H1 (cell line): ENCODE measurements around the gene HSPA1A. TPM values are rescaled to one million over a fixed set of nuclear protein-coding genes. Genes with fewer than 3 reads are reported as not detected.
A peak's percentile ranks its signal among the peaks of the same experiment; 100 is the strongest.

Experiments
- CTCF ChIA-PET: fragments of 300-600 bp; sonication (Branson Sonifier 250); formaldehyde crosslinking; loops from one replicate; lab custom pipeline; 2021; ENCODE audit not compliant: partially characterized antibody; lab: Charles Lee
- POLR2A ChIA-PET: fragments of 300-600 bp; sonication (Branson Sonifier 250); formaldehyde crosslinking; loops from one replicate; lab custom pipeline; 2021; ENCODE audit warnings: inconsistent platforms; ENCODE audit not compliant: partially characterized antibody; lab: Charles Lee
- DNase-seq, 2 experiments: peaks; one replicate each; pipeline versions ENCODE4 v3.0.0 to v3.0.0-alpha.2; 2010 to 2022; ENCODE audit warnings: low spot score in 2 of 2, low read depth in 1 of 2, mixed read lengths in 1 of 2
- FAIRE-seq: peaks from 2 replicates; lab custom pipeline; 2011; peaks lifted over from hg19 to GRCh38; lab: Jason Lieb, UNC
- H2AFZ ChIP-seq: 2 replicates; pipeline ENCODE4 v1.8.1; 2012; ENCODE audit warnings: low read length, inconsistent platforms
- H2AK5ac ChIP-seq: 2 replicates; pipeline ENCODE4 v1.6.1; 2013; ENCODE audit warnings: low read depth, low read length
- H2BK120ac ChIP-seq: replicated peaks from 2 replicates; pipeline ENCODE3; 2013; ENCODE audit warnings: low read depth, low read length, inconsistent platforms
- H2BK12ac ChIP-seq: 2 replicates; pipeline ENCODE4 v1.6.1; 2013; ENCODE audit warnings: low read depth, low read length
- H2BK15ac ChIP-seq: 2 replicates; pipeline ENCODE4 v1.6.1; 2013; ENCODE audit warnings: low read length
- H2BK20ac ChIP-seq: 2 replicates; pipeline ENCODE4 v1.6.1; 2013; ENCODE audit warnings: low read length
- H2BK5ac ChIP-seq: 2 replicates; pipeline ENCODE4 v1.6.1; 2013; ENCODE audit warnings: low read depth, low read length
- H3K14ac ChIP-seq: 2 replicates; pipeline ENCODE4 v1.6.1; 2013; ENCODE audit warnings: inconsistent platforms; ENCODE audit not compliant: insufficient read length
- H3K18ac ChIP-seq: 2 replicates; pipeline ENCODE4 v1.6.1; 2013; ENCODE audit warnings: low read length; ENCODE audit errors: extremely low read depth
- H3K23ac ChIP-seq: 2 replicates; pipeline ENCODE4 v1.6.1; 2013; ENCODE audit warnings: inconsistent platforms; ENCODE audit not compliant: insufficient read length
- H3K23me2 ChIP-seq: 2 replicates; pipeline ENCODE4 v1.6.1; 2013; ENCODE audit warnings: low read depth, low read length
- H3K27ac ChIP-seq: 2 replicates; pipeline ENCODE4 v1.6.1; 2011; ENCODE audit warnings: low read depth, low read length, inconsistent platforms
- H3K27me3 ChIP-seq, 4 experiments: replicated peaks in 1 of 4; 1 replicate in 1 of 4; 2 replicates in 3 of 4; pipeline versions ENCODE4 v1.6.1 to v1.8.1; 2011 to 2013; ENCODE audit warnings: low read length in 3 of 4, mild to moderate bottlenecking in 3 of 4, inconsistent platforms in 2 of 4, mixed read lengths in 2 of 4, moderate library complexity in 1 of 4; ENCODE audit not compliant: control insufficient read depth in 3 of 4, insufficient read depth in 3 of 4; ENCODE audit errors: extremely low read depth in 1 of 4
- H3K36me3 ChIP-seq, 4 experiments: 2 replicates each; pipeline versions ENCODE4 v1.6.1 to v1.8.1; 2011 to 2013; ENCODE audit warnings: mild to moderate bottlenecking in 4 of 4, low read length in 3 of 4, moderate library complexity in 2 of 4, control low read depth in 1 of 4, inconsistent platforms in 1 of 4; ENCODE audit not compliant: insufficient read depth in 4 of 4, control insufficient read depth in 2 of 4
- H3K4ac ChIP-seq: replicated peaks from 2 replicates; pipeline ENCODE3; 2013; ENCODE audit warnings: low read length, low read depth, mixed read lengths, inconsistent platforms; ENCODE audit not compliant: insufficient read length
- H3K4me1 ChIP-seq, 4 experiments: replicated peaks in 1 of 4; 1 replicate in 1 of 4; 2 replicates in 3 of 4; pipeline versions ENCODE4 v1.6.1 to v1.8.1; 2011 to 2013; ENCODE audit warnings: low read length in 3 of 4, inconsistent platforms in 2 of 4, mixed read lengths in 1 of 4; ENCODE audit not compliant: insufficient read depth in 4 of 4, control insufficient read depth in 3 of 4
- H3K4me2 ChIP-seq, 2 experiments: 2 replicates each; pipeline versions ENCODE4 v1.6.1 to v1.8.1; 2011 to 2013; ENCODE audit warnings: low read depth in 2 of 2, low read length in 2 of 2, control low read depth in 1 of 2, inconsistent platforms in 1 of 2, mild to moderate bottlenecking in 1 of 2; ENCODE audit not compliant: insufficient read depth in 1 of 2
- H3K4me3 ChIP-seq, 4 experiments: fragments of 200-600, 300-600 bp in 1 of 4; sonication (generic), shearing (Covaris generic), sonication (Bioruptor Twin) in 1 of 4; 2 replicates each; pipeline versions ENCODE4 v1.5.1 to v1.8.1; 2011 to 2016; ENCODE audit warnings: low read length in 4 of 4, low read depth in 3 of 4, control low read depth in 2 of 4, inconsistent platforms in 2 of 4, mild to moderate bottlenecking in 2 of 4, mixed read lengths in 1 of 4, moderate library complexity in 1 of 4; ENCODE audit not compliant: insufficient read depth in 2 of 4; ENCODE audit errors: extremely low read depth in 1 of 4
- H3K56ac ChIP-seq: replicated peaks from 2 replicates; pipeline ENCODE3; 2013; ENCODE audit warnings: low read depth, mild to moderate bottlenecking, mixed read lengths, low read length, inconsistent platforms; ENCODE audit not compliant: insufficient read length
- H3K79me1 ChIP-seq: 2 replicates; pipeline ENCODE4 v1.6.1; 2013; ENCODE audit warnings: low read depth, low read length, control low read depth
- H3K79me2 ChIP-seq, 2 experiments: 2 replicates each; pipeline versions ENCODE4 v1.6.1 to v1.8.1; 2012 to 2013; ENCODE audit warnings: low read length in 2 of 2, mild to moderate bottlenecking in 2 of 2, inconsistent platforms in 1 of 2; ENCODE audit not compliant: insufficient read depth in 2 of 2, control insufficient read depth in 1 of 2
- H3K9ac ChIP-seq, 4 experiments: replicated peaks in 1 of 4; 1 replicate in 1 of 4; 2 replicates in 3 of 4; pipeline versions ENCODE4 v1.6.1 to v1.8.1; 2011 to 2013; ENCODE audit warnings: low read depth in 3 of 4, low read length in 3 of 4, control low read depth in 2 of 4, mild to moderate bottlenecking in 2 of 4, moderate library complexity in 2 of 4, inconsistent platforms in 1 of 4; ENCODE audit errors: extremely low read depth in 1 of 4
- H3K9me3 ChIP-seq, 2 experiments: 2 replicates each; pipeline versions ENCODE4 v1.6.1 to v1.8.1; 2012 to 2013; ENCODE audit warnings: mild to moderate bottlenecking in 2 of 2, moderate library complexity in 2 of 2, control low read depth in 1 of 2, inconsistent platforms in 1 of 2, low read depth in 1 of 2, low read length in 1 of 2, mixed read lengths in 1 of 2; ENCODE audit not compliant: insufficient read depth in 2 of 2
- H4K20me1 ChIP-seq, 2 experiments: replicated peaks in 1 of 2; 2 replicates each; pipeline versions ENCODE3 to v1.8.1; 2011 to 2013; ENCODE audit warnings: inconsistent platforms in 2 of 2, low read length in 2 of 2, mild to moderate bottlenecking in 1 of 2; ENCODE audit not compliant: insufficient read depth in 2 of 2, control insufficient read depth in 1 of 2
- H4K5ac ChIP-seq: 2 replicates; pipeline ENCODE4 v1.6.1; 2013; ENCODE audit warnings: low read length, low read depth, mixed read lengths, inconsistent platforms; ENCODE audit not compliant: insufficient read length
- H4K8ac ChIP-seq: 2 replicates; pipeline ENCODE4 v1.8.0; 2013; ENCODE audit warnings: mild to moderate bottlenecking, moderate library complexity, low read length, inconsistent platforms; ENCODE audit not compliant: insufficient read depth; ENCODE audit errors: extremely low read depth
- H4K91ac ChIP-seq: replicated peaks from 2 replicates; pipeline ENCODE3; 2013; ENCODE audit warnings: low read length, mixed read lengths, inconsistent platforms; ENCODE audit not compliant: insufficient read length
- POLR2A ChIP-seq, 2 experiments: IDR thresholded peaks; 1 replicate in 1 of 2; 2 replicates in 1 of 2; pipeline ENCODE4 v1.6.1; 2011; ENCODE audit warnings: low read depth in 2 of 2, low read length in 2 of 2, mild to moderate bottlenecking in 2 of 2; ENCODE audit errors: control extremely low read depth in 1 of 2
- POU5F1 ChIP-seq: IDR thresholded peaks from 2 replicates; pipeline ENCODE4 v1.6.1; 2011; ENCODE audit warnings: low read depth, mild to moderate bottlenecking, low read length, moderate library complexity
- SIN3A ChIP-seq, 2 experiments: IDR thresholded peaks in 1 of 2; conservative IDR thresholded peaks in 1 of 2; 2 replicates each; pipeline ENCODE4 v1.6.1; 2011 to 2012; ENCODE audit warnings: low read length in 2 of 2, improper control_type of control experiment in 1 of 2, low read depth in 1 of 2, mild to moderate bottlenecking in 1 of 2
- WGBS, 2 experiments: shearing (Covaris generic) in 1 of 2; methylation state at CpG; one replicate each; pipeline versions ENCODE4 v1.1.6 to v1.1.7; 2013 to 2015; ENCODE audit warnings: low lambda C conversion rate in 2 of 2, mixed read lengths in 2 of 2, inconsistent platforms in 1 of 2, low coverage in 1 of 2, missing lambda C conversion rate in 1 of 2; ENCODE audit not compliant: insufficient replicate concordance in 2 of 2, insufficient coverage in 1 of 2, insufficient read length in 1 of 2; ENCODE audit errors: extremely low coverage in 1 of 2, missing lambda C conversion rate in 1 of 2; 5-methylcytosine and 5-hydroxymethylcytosine counted together
- polyA plus RNA-seq, 7 experiments: library from polyadenylated mRNA; depleted of rRNA in 3 of 7; stranded (reverse) in 5 of 7; unstranded in 2 of 7; fragments of >200 nt in 5 of 7; fragments of 200-250 nt in 2 of 7; gene quantifications; 1 replicate in 5 of 7; 2 replicates in 1 of 7; 4 replicates in 1 of 7; pipeline versions ENCODE4 v1.2.1 to v1.2.3, GENCODE V29; 2011 to 2013; ENCODE audit warnings: missing spikeins in 2 of 7, mixed read lengths in 2 of 7
- total RNA-seq: library from RNA; stranded (reverse); fragmentation: NEBNext Ultra II Directional; extraction: Animal tissue kit (Norgen Biotek cat#: 25700); gene quantifications from 2 replicates; pipeline ENCODE4 v1.2.1, GENCODE V29; 2021

The HSPA1A gene
- total and polyA plus RNA-seq, 2 of the 8 experiments (the other 6 are each of a cell fraction or from before 2014, with no cell fraction given), result 40.7 to 54.0 TPM

GRCh38 chr6:31836474-31837368 lies 21.4 kb downstream of the HSPA1A start:
- no peak overlapping the region for H3K14ac ChIP-seq
- peak overlapping the region; percentile 70 to 99 (median 92) for H3K4me3 ChIP-seq
- H4K20me1 ChIP-seq, result peaks cover 18 to 22% of the 10 kb centered on the region in 2 experiments
- peak overlapping the region; percentile 12 for H3K4ac ChIP-seq
- H3K23ac ChIP-seq, result no peak overlapping the region
- H2AFZ ChIP-seq, result no peak overlapping the region
- H3K79me2 ChIP-seq, result peaks cover 17 to 38% of the 10 kb centered on the region in 2 experiments
- TF ChIP-seq POLR2A (IDR thresholded peaks at IDR 0.05; ENCODE audit: control extremely low read depth in 1 of 2, low read depth in 2 of 2, low read length in 2 of 2) (peak in 1 of 2 experiments; percentile 42; a peak in 1 of 3 replicates), SIN3A (conservative IDR thresholded peaks at IDR 0.05 in 1 of 2, IDR thresholded peaks at IDR 0.05 in 1 of 2; ENCODE audit: low read depth in 1 of 2, low read length in 2 of 2) (0 out of 4 replicates have a peak, but pooled peaks of 1 of the 2 experiments have one; percentile 22), POU5F1 (no peak)
- peaks cover 2 to 9% (median 6%) of the 10 kb centered on the region in 4 experiments; a peak in 4 of 7 replicates for H3K4me1 ChIP-seq
- H2BK15ac ChIP-seq, result no peak overlapping the region
- peaks cover 15% of the 10 kb centered on the region for H3K23me2 ChIP-seq
- no peak overlapping the region for H2BK12ac ChIP-seq
- H4K8ac ChIP-seq, result no peak overlapping the region
- H3K4me2 ChIP-seq, result peak overlapping the region; percentile 84 to 99
- no peak overlapping the region for H4K5ac ChIP-seq
- no peak overlapping the region for H2AK5ac ChIP-seq
- H4K91ac ChIP-seq, result no peak overlapping the region
- peaks cover 34 to 62% (median 48%) of the 10 kb centered on the region in 4 experiments for H3K36me3 ChIP-seq
- ChIA-PET CTCF (interaction anchor here (0.6 to 4.5 kb wide), 6 partner anchors 10 to 71 kb away, joined by 3 to 15 read pairs (median 6); partner anchors contain the start of genes HSPA1B and NEU1), POLR2A (interaction anchor here (0.7 to 11.4 kb wide), 28 partner anchors 11 to 239 kb away, joined by 3 to 189 read pairs (median 6); partner anchors contain the start of genes BAG6, C6orf47, DXO and GPANK1)
- DNase-seq (no peak), FAIRE-seq (no peak)
- H2BK120ac ChIP-seq, result no peak overlapping the region
- H3K9me3 ChIP-seq, result no peaks in the 10 kb centered on the region
- 37% methylated on average over 12 of the region's 12 CpGs; no CpG with 5 or more reads in 1 of the 2 experiments for WGBS, 2 experiments
- H3K79me1 ChIP-seq, result peaks cover 3% of the 10 kb centered on the region; the same call in 1 of the 2 replicates
- H3K18ac ChIP-seq, result peak overlapping the region; percentile 4; the same call in 1 of the 2 replicates
- no peak overlapping the region for H2BK20ac ChIP-seq
- H3K9ac ChIP-seq, result peak overlapping the region; percentile 58 to 96 (median 84)
- H3K27me3 ChIP-seq, result no peaks in the 10 kb centered on the region
- 0 out of 2 replicates have a peak overlapping the region, but pooled peaks have one; percentile 32 for H2BK5ac ChIP-seq
- peak overlapping the region; percentile 79 for H3K56ac ChIP-seq
- peak overlapping the region; percentile 2; the same call in 1 of the 2 replicates for H3K27ac ChIP-seq
